Muscle layer of duodenum (tissue), 2 donors: ENCODE results near the gene TOMM40.
"Not testable (repeated sequence)": the region's sequence is repeated elsewhere in the genome, so short reads cannot be mapped to it uniquely, and the experiment has no call there.

Experiments
- H3K27ac ChIP-seq: one replicate; pipeline ENCODE4 v1.7.0; 2013; ENCODE audit warnings: mild to moderate bottlenecking, low read length
- H3K27me3 ChIP-seq: one replicate; pipeline ENCODE4 v1.7.0; 2013; ENCODE audit warnings: low read depth, mild to moderate bottlenecking, control low read depth, low read length
- H3K36me3 ChIP-seq, 2 donors: one replicate each; pipeline ENCODE4 v1.7.0; 2013; ENCODE audit warnings: low read length in 2 of 2, control low read depth in 1 of 2, mild to moderate bottlenecking in 1 of 2; ENCODE audit not compliant: insufficient read depth in 2 of 2, control insufficient read depth in 1 of 2
- H3K4me1 ChIP-seq, 2 donors: one replicate each; pipeline ENCODE4 v1.7.0; 2013; ENCODE audit warnings: low read length in 2 of 2, mild to moderate bottlenecking in 2 of 2, control low read depth in 1 of 2, moderate library complexity in 1 of 2; ENCODE audit not compliant: insufficient read depth in 2 of 2, control insufficient read depth in 1 of 2
- H3K4me3 ChIP-seq, 2 donors: one replicate each; pipeline ENCODE4 v1.7.0; 2013; ENCODE audit warnings: low read length in 2 of 2, low read depth in 1 of 2, mild to moderate bottlenecking in 1 of 2
- H3K9me3 ChIP-seq, 2 donors: one replicate each; pipeline ENCODE4 v1.7.0; 2013; ENCODE audit warnings: low read length in 2 of 2, control low read depth in 1 of 2, mild to moderate bottlenecking in 1 of 2; ENCODE audit not compliant: control insufficient read depth in 1 of 2
- donor health status: healthy.

Gene TOMM40

DNA sequence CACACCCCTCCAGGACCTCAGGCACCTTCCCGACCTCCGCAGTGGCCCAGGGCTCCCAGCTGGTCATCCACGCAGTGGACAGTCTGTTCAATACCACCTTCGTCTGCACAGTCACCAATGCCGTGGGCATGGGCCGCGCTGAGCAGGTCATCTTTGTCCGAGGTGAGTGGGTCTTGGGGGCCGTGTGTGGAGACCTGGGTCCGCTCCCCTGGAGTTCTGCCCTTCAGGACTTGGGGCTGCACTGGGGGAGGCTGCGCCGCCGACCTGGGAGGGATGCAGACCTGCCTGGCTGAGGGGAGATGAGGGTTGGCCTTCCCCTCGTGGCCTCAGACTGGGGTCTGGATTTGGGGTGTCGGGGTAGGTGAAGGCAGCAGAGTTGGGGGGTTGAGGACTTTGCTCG is 16.7 kb upstream of the TOMM40 start:
- H3K27me3 ChIP-seq: no peaks in the 10 kb centered on the region
- H3K9me3 ChIP-seq: no peaks in the 10 kb centered on the region
- peaks cover 47 to 74% of the 10 kb centered on the region in 2 donors for H3K36me3 ChIP-seq
- H3K4me1 ChIP-seq: peaks cover 0 to 6% of the 10 kb centered on the region in 2 donors
- no peak overlapping the region for H3K27ac ChIP-seq
- H3K4me3 ChIP-seq: no peak overlapping the region

DNA sequence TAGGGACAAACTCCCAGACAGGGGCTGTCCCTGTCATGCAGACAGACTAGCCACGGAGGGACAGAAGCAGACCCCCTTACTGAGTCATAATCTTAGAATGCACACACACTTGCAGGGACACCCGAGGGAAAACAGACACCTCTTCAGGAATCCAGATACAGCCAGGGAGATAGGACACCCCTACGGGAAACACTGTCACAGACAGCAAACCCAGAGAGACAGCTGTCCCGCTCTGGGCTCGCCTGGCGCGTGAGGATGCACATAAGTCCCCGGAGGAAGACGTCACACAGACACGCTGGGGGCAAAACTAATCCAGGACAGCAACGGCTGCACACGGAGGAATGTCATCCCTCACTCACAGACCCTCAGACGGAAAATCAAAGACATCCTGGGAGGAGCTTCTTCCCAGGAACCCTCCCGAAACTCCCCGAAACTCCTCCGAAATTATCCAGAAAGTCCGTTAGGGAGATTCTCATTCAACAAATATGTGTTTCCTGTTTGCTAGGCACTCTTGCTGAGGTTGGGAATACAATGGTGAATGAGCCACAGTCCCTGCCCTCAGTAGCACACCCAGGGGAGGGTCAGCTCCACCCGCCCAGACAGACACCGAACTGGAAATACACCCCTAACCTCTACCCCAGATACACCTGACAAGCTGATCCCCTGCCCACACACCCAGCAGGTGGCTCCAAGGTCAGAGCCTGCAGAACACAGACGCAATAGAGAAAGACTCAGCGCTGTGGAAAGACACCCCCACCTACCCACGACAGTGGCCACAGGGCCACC is 15.2 kb upstream of the TOMM40 start:
- H3K4me3 ChIP-seq: no peak overlapping the region
- no peak overlapping the region for H3K27ac ChIP-seq
- no peaks in the 10 kb centered on the region for H3K4me1 ChIP-seq
- H3K9me3 ChIP-seq: no peaks in the 10 kb centered on the region
- no peaks in the 10 kb centered on the region for H3K27me3 ChIP-seq
- peaks cover 47 to 69% of the 10 kb centered on the region in 2 donors for H3K36me3 ChIP-seq

DNA sequence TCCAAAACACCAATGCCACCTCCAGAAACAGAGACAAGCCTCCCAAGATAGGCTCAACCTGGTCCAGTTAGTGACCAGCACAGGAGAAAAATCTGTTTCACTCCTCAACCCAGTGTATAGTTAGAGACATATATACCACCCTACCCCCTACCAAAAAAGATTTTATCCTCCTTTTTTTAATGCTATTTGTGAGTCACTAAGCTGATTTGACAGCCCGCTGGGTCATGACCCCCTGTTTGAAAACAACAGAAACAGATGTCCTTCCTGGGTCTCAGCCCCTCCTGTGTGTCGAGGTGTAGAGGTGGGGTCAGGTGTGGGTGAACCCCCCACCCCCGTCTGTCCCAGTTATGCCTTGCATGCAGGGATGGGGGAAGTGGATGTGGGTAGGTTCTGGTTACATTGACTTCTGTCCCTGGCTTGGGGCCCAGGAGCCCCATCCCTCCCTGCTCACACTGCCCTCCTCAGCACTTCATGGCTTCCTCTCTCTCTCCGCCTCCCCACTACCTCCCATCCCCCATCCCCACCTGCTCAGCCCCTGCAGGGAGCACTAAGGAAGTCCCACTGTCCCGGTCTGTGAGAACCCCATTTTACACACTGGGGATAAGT is 14.0 kb upstream of the TOMM40 start:
- Histone ChIP-seq H3K4me1 (no peaks in the 10 kb centered on the region), H3K4me3 (no peak overlapping the region), H3K27ac (no peak overlapping the region), H3K9me3 (no peaks in the 10 kb centered on the region), H3K27me3 (no peaks in the 10 kb centered on the region), H3K36me3 (peaks cover 44 to 66% of the 10 kb centered on the region in 2 donors)

DNA sequence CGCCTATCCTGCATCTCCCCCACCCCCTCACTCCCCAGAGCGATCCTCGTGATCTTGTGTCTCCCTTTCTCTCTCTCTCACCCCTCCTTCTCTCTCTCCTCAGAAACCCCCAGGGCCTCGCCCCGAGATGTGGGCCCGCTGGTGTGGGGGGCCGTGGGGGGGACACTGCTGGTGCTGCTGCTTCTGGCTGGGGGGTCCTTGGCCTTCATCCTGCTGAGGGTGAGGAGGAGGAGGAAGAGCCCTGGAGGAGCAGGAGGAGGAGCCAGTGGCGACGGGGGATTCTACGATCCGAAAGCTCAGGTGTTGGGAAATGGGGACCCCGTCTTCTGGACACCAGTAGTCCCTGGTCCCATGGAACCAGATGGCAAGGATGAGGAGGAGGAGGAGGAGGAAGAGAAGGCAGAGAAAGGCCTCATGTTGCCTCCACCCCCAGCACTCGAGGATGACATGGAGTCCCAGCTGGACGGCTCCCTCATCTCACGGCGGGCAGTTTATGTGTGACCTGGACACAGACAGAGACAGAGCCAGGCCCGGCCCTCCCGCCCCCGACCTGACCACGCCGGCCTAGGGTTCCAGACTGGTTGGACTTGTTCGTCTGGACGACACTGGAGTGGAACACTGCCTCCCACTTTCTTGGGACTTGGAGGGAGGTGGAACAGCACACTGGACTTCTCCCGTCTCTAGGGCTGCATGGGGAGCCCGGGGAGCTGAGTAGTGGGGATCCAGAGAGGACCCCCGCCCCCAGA is 12.8 kb upstream of the TOMM40 start:
- H3K27me3 ChIP-seq: no peaks in the 10 kb centered on the region
- H3K27ac ChIP-seq: no peak overlapping the region
- peaks cover 36 to 59% of the 10 kb centered on the region in 2 donors for H3K36me3 ChIP-seq
- no peak overlapping the region for H3K4me3 ChIP-seq
- no peaks in the 10 kb centered on the region for H3K9me3 ChIP-seq
- H3K4me1 ChIP-seq: no peaks in the 10 kb centered on the region

DNA sequence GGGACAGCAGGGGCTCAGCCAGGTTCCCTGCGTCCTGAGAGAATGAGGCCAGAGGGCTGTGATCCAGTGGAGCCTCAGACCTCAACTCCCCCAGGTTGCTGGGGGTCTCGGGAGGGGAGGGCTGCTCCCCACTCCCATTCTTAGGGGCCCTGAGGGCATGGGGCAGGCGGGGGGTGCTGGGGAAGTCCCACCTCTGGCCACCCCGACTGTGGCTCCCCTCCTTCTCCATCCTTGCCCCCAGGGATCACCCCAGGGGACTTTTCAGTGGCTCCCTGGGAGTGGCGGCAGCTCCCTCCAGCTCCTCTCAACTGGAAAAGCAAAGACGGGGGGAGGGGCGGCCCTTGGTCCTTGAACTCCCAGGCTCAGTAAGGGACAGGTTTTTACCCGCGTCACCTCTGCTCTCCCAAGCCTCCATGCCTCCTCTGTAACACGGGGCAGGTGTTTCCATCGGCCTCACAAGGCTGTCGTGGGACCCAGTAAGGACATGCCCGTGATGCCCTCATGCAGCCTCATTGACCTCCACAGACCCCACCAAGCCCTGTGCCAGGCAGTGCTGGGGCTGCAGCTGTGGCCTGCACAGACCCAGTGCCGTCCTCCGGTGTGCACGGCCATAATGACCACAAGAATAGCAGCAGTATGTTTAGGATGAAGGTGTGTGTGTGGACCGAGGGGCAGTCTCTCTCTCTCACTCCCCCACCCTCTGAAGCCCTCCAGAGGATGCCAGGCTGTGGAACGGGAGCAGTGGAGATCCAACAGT is 11.6 kb upstream of the TOMM40 start:
- Histone ChIP-seq H3K36me3 (peaks cover 26 to 55% of the 10 kb centered on the region in 2 donors), H3K9me3 (no peaks in the 10 kb centered on the region), H3K4me3 (no peak overlapping the region), H3K27ac (no peak overlapping the region), H3K27me3 (no peaks in the 10 kb centered on the region), H3K4me1 (no peaks in the 10 kb centered on the region)

DNA sequence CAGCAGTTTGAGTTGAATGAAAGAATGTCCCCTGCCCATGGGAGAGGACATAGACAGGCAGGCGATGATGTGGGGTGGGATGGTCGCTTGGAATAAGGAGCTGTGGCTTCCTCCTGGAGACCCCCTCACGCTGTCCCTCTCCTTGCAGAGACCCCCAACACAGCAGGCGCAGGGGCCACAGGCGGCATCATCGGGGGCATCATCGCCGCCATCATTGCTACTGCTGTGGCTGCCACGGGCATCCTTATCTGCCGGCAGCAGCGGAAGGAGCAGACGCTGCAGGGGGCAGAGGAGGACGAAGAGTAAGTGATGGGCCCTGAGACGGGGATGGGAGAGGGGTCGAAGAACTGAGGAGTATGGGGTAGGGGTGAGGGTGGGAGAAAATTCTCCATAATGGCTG is 9.0 kb upstream of the TOMM40 start:
- H3K9me3 ChIP-seq: no peaks in the 10 kb centered on the region
- H3K27me3 ChIP-seq: no peaks in the 10 kb centered on the region
- peaks cover 4 to 45% of the 10 kb centered on the region in 2 donors for H3K36me3 ChIP-seq
- H3K4me3 ChIP-seq: no peak overlapping the region
- H3K27ac ChIP-seq: no peak overlapping the region
- no peaks in the 10 kb centered on the region for H3K4me1 ChIP-seq

DNA sequence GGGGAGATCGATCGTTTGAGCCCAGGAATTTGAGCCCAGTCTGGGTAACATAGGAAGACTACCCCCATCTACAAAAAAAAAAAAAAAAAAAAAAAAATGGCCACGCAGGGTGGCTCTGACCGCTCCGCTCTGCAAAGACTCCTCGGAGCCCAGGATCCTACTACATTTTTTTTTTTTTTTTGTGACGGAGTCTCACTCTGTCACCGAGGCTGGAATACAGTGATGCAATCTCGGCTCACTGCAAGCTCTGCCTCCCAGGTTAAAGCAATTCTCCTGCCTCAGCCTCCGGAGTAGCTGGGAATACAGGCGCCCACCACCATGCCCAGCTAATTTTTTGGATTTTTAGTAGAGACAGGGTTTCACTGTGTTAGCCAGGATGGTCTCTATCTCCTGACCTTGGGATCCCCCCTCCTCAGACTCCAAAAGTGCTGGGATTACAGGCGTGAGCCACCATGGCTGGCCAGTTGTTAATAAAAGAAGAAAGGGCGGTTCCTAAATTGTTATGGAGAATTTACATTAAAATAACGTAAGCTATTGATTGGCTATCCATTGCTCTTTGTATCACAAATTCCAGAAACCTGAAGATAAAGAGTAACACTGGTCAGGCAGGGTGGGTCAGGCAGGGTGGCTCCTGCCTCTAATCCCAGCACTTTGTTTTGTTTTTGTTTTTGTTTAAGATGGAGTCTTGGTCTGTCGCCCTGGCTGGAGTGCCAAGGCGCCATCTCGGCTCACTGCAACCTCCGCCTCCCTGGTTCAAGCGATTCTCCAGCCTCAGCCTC is 8.2 kb upstream of the TOMM40 start:
- H3K27ac ChIP-seq, H3K27me3 ChIP-seq, H3K4me3 ChIP-seq, H3K4me1 ChIP-seq, H3K9me3 ChIP-seq: not testable (repeated sequence)
- H3K36me3 ChIP-seq: peaks cover 3 to 38% of the 10 kb centered on the region in 2 donors

DNA sequence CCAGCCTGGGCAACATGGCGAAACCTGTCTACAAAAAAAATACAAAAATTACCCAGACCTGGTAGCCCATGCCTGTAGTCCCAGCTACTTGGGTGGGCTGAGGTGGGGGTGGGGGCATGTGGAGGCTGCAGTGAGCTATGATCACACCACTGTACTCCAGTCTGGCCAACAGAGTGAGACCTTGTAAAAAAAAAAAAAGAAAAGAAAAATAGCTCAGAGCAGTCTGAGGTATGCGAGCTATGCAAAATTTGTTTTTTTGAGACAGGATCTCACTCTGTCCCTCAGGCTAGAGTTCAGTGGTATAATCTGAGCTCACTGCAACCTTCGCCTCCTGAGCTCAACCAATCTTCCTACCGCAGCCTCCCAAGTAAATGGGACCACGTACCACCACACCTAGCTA is 7.1 kb upstream of the TOMM40 start:
- H3K27me3 ChIP-seq: no peaks in the 10 kb centered on the region
- no peak overlapping the region for H3K27ac ChIP-seq
- peaks cover 3 to 29% of the 10 kb centered on the region in 2 donors for H3K36me3 ChIP-seq
- H3K9me3 ChIP-seq: no peaks in the 10 kb centered on the region
- no peaks in the 10 kb centered on the region for H3K4me1 ChIP-seq
- no peak overlapping the region for H3K4me3 ChIP-seq

DNA sequence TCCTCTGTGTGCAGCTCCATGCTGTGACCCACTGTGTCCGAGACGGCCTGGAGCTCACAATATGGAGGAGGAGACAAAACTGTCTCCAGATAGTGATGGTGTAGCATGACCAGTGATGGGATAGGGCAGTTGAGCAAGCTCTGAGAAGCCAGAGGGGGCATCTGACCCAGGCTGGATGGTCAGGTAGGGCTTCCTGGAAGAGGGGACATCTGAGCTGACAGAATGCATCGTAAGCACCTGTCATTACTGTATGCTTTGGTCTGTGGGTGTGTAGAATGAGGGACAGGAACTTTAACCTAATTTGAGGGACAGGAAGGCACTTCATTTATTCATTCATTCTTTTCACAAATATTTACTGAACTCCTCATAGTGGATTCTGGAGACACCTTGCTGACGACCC is 6.5 kb upstream of the TOMM40 start:
- Histone ChIP-seq H3K4me1 (peaks cover under 1 to 2% of the 10 kb centered on the region in 2 donors), H3K27ac (no peak overlapping the region), H3K36me3 (peaks cover 3 to 25% of the 10 kb centered on the region in 2 donors), H3K4me3 (no peak overlapping the region), H3K9me3 (no peaks in the 10 kb centered on the region), H3K27me3 (no peaks in the 10 kb centered on the region)

DNA sequence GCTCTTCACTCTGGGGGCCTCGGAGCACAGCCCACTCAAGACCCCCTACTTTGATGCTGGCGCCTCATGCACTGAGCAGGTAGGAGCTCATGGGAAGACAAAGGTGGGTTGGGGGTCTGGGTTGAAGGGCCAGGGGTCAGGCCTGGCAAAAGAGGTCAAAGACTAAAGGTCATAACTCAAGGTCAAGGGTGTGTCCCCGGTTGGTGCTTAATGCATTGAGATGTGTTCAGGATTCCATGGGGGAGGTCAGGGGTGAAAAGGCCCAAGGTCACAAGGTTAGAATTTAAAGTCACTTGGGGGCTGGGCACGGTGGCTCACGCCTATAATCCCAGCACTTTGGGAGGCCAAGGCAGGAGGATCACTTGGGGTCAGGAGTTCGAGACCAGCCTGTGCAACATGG is 4.9 kb upstream of the TOMM40 start:
- H3K4me1 ChIP-seq: peaks cover 6 to 8% of the 10 kb centered on the region in 2 donors
- H3K27me3 ChIP-seq: no peaks in the 10 kb centered on the region
- peaks cover 3 to 25% of the 10 kb centered on the region in 2 donors for H3K36me3 ChIP-seq
- no peak overlapping the region for H3K4me3 ChIP-seq
- H3K27ac ChIP-seq: no peak overlapping the region
- no peaks in the 10 kb centered on the region for H3K9me3 ChIP-seq
